HG03342 (cell line): ENCODE results near the gene TBCD.

Experiments
- ATAC-seq: cut with Tn5 transposase; IDR thresholded peaks from one replicate; pipeline ENCODE4 v1.9.1; 2021; ENCODE audit warnings: mild to moderate bottlenecking, moderate library complexity; ENCODE audit not compliant: unreplicated experiment

TBCD gene

DNA sequence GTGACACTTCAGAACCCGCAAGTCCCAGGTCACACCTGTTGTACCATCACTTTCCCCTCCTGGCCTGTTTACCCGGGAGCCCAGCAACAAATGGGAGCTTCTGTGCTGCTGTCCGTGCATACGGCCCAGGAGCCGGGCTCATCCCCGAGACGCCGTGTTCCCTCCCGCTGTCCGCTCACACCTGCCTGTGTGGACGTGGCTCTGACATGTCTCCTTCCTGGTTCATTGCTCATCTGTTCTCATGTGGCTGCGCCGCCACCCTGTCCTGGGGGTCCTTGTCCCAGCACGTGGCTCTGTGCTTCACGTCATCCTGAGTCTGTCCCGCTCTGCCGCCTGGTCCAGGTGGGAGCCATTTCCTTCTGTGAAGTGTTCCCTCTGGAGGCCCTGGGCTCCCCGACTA is 37.9 kb downstream of the TBCD start:
- no peak for ATAC-seq

DNA sequence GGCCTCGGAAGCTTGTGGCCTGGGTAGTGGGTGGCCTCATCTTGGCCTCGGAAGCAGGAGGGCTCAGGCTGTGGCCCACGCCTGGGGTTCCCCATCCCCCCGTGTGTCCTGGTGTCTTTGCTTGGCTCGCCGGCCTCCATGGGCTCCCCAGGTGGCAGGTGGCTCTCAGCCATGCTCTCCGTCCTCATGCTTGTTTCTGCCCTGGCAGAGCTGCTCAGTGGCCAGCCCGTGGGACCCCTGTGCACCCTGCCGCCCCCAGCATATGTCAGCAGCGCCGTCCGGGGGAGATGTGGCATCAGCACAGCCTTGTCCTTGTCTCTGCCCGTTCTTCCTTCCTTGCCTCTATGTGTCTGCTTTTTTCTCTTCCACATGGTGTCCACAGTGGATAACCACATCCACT is 38.5 kb downstream of the TBCD start:
- no peak for ATAC-seq

DNA sequence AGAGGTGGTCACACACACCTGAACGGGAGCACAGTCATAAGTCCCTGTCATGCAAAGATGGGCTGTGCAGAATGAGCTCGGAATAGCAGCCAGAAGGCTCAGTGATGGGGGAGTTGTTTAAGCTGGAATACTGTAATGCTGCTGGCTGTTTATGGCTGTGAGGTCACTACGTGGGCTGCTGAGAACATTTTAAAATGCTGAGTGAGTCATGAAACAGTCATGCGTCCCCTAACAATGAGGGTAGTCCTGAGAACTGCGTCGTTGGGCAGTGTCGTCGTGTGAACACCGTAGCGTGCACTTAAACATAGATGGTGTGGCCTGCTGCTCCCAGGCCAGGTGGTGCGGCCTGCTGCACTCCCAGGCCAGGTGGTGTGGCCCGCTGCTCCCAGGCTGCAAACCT is 39.7 kb downstream of the TBCD start:
- ATAC-seq = no peak

DNA sequence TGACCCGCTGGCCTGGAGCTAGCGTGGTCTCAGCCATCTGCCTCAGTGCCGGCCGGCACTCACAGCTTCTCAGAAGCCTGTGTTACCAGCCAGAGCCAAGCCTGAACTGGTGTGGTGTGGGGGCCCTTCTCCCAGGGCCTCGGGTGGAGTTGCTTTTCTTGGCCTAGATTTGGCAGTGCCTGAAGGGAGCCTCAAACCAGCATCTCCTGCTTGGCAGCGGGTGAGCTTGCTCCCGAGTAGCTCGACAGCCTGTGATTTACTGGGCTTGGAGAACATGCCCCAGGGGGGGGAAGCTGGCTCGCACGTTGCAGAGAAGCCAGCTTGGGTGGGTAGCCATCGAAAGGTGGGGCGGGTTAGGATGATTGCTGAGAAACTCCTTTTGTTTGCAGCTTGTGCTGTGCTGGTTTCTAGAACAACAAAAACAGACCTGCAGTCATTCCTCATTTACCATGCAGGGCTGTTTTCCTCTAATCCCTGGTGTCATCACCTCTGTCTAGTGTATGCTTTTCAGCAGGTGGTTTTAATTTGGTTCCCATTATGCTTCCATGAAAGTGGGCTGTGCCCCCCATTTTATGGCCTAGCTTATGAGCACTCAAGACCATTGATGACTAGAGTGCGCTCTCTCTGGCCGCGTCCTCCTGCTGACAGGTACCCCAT is 42.2 kb downstream of the TBCD start:
- no peak for ATAC-seq

DNA sequence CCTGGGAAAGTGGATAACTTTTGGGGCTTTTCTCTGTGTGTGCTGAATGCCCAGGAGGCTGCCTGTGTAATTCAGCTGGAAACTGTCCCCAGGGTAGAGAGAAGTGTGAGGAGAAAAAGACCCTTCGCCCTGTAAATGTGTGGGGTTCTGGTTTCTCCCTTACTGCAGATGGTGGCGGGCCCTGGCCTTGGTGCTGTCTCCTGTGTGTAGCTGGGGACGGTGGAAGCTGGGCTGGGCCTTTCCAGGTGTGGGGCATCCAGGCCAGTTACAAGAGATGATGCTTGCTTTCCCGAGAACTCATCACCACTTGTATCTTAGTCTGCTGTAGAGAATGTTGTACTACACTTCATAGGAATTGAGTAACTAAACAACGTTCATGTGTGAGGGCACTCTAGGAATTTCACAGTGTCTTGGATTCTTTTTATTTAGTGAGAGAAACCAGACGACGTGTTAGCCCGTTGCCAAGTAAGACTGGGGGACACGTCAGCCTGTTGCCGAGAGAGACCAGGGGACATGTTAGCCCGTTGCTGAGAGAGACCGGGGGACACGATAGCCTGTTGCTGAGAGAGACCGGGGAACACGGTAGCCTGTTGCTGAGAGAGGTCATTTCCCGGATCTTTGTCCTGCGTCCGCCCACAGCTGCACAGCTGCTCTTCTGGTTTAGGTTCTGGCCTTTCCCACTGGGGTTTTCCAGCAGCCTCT is 43.1 kb downstream of the TBCD start:
- no peak for ATAC-seq

DNA sequence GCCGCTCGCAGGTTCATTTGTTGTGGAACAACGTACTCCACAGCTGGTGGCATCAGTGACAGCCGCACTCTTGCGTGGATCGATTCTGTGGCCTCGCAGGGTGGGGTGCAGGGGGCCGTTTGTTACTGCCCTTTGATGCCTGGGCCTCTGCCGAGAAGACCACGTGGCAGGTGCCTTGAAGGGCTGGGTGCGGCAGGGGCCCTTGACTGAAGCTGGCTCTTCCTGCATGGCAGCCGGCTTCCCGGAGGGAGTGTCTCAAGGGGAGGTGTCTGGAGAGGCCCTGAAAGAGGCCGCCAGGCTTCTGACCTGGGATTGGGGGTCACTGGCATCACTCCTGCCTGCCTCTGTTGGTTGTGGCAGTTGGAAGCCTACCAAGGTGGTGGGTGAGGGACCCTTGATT is 43.8 kb downstream of the TBCD start:
- ATAC-seq = no peak

DNA sequence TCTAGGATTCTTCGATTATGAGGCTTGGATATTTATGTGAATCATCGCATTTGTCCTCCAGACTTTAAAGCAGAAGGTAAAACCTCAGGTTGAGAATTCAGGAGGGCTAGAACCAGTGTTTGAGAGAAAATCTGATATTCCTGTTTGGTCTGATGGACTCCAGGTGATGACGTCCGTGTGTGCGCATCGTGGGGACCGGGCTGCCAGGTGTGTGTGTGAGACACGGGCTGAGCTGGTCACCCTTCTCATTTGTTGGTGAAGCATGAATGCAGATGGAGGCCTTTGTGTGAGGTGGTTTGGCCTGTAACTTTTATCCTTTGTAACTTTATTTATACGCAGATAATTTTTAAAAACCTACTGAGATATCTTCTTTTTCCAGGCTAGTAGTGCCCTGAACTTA is 45.2 kb downstream of the TBCD start:
- no peak for ATAC-seq

DNA sequence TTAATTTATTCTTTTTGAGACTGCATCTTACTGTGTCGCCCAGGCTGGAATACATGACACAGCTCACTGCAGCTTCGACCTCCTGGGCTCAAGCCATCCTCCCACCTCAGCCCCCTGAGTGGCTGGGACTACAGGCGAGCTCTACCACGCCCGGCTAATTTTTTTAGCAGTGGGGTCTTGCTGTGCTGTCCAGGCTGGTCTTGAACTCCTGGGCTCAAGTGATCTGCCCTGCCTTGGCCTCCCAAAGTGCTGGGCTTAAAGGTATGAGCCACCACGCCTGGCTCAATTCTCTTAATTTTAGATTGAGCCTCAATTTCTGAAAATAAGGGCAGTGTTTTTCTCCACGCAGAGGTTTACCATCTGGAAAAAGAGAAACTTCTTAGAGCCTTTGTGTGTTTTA is 46.9 kb downstream of the TBCD start:
- no peak for ATAC-seq

DNA sequence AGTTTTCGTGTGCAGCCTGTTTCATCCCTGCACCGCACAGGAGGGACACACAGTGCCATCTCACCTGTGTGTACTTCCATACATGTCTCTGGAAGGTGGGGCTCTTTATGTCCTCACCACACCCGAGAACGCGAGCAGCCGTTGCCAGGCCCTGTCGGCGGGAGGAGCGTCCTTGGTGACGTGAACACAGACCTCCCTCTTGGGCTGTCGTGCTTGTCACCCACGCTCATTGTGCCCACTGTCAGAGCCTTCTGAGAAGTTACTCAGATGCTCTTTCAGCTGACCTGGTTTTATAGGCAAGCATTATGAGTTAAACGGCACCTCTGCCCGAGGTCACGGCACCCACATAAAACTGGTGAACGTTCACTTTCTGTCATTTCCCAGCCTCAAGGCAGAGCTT is 47.7 kb downstream of the TBCD start:
- ATAC-seq = no peak

DNA sequence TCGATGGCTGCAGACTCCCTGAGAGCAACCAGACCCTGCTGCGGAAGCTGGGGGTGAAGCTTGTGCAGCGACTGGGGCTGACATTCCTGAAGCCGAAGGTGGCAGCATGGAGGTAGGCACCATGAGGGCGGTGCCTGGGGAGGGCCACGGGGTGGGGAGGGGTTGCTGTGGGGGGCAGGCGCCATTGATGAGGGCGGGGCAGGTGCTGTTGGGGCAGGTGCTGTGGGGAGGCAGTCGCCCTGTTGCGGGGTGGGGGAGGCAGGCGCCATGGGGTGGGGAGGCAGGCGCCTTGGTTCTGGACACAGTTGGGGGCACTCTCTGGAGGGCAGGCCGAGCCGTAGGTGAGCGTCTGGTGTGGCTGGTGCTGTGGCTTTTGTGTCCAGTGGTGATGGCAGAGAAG is 49.0 kb downstream of the TBCD start:
- ATAC-seq = no peak

DNA sequence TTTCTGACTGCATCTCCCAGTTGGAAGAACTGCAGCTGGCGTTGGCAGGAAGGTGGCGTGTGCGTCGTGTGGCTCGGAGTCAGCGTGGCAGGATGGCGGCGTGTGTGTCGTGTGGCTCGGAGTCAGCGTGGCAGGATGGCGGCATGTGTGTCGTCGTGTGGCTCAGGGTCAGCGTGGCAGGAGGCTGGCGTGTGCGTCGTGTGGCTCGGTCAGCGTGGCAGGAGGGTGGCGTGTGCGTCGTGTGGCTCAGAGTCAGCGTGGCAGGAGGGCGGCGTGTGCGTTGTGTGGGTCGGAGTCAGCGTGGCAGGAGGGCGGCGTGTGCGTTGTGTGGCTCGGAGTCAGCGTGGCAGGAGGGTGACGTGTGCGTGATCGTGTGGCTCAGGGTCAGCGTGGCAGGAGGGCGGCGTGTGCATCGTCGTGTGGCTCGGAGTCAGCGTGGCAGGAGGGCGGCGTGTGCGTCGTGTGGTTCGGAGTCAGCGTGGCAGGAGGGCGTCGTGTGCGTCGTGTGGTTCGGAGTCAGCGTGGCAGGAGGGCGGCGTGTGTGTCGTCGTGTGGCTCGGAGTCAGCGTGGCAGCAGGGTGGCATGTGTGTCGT is 49.6 kb downstream of the TBCD start:
- ATAC-seq = no peak

DNA sequence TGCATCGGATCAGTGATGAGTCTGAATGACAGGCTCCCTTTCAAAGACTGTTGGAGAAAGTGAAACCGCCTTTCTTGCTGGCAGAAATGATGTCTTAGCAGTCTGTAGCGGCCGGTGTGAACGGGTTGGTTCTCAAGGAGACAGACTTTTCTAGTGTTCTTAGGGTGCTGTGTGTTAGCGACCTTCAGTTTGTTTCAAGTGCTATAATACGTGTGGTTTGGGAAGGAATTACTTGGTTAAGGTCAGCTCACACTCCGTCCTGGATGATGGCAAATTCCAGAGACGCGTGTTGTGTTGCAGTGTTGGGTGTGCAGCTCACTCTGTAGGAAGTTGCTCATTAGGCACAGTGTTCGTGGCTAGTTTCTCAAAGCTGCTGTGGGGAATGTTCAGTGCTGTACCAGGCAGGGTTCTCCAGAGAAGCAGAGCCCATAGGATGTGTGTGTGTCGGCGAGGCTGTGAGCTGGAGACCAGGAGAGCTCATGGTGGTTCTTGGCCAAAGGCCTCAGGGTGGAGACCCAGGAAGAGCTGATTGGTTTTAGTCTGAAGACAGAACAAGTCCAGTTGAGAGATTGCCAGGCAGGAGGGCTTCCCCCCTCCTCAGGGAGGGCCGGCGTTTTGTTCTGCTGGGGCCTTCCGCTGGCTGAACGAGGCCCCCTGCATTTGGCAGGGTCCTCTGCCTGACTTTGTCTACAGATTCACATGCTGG is 50.4 kb downstream of the TBCD start:
- no peak for ATAC-seq

DNA sequence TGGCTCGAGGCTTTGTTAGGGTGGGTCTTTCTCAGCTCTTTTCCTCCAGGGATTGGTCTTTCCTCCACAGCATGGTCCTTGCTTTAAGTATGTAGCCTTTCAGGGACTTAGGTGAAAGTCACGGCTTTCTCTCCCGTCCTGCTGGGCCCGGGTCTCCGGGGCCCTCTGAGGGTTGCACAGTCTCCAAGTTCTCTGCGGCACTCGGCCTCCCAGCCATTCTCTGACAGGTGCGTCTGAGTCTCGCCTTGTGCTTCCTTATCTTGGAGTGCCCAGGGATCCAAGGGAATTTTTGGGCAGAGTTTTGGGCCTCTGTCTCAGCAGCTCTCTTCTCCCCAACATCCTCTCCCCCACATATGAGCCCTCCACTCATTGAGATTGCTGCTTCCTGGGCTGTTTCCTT is 51.3 kb downstream of the TBCD start:
- no peak for ATAC-seq

DNA sequence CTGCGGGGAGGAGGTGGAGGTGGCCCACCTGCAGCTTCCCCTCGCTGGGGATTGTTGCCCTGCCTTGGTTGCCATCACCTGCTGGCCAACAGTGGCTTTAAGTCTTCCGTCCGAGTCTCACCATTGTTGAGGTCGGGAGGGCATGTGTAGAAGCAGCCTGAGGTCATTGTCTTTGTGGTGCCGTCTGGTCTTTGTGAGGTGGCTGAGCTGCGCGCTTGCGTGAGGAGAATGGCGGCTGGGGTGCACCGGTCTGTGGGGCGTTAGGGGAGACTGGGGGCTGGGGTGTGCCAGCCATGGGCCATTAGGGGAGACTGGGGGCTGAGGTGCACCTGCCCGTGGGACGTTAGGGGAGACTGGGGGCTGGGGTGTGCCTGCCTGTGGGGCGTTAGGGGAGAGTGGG is 51.7 kb downstream of the TBCD start:
- no peak for ATAC-seq

DNA sequence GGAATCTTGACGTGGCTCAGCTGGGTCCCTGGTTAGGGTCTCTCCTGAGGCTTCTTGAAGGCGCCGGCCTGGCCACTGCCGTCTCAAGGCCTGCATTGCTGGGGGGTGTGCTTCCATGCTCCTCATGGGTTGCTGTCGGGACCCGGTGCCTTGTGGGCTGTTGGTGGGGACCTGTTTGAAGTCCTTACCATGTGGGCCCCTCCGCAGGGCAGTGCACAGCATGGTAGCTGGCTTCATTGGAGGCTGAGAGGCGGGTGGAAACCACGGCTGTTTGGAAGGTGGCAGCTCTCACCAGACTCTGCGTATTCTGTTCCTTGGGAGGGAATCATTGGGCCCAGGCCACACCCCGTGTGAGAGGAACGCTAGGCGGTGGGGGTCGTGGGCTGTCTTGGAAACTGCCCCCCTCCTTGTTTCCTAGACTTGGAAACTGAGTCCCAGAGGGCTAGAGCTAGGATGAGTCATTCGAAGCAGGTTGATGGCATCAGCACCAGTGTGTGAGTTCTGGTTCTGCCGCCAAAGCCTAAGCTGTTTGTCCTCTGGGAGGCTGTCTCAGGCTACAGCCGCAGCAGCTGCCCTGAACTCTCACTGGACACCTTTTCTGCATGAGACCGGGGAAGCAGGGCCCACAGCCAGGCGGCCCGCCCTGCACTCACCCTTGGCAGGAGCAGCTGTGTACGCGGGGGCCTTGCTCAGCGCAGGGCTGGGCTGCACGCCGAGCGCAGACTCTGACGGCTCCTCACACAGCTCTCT is 52.8 kb downstream of the TBCD start:
- ATAC-seq = no peak

DNA sequence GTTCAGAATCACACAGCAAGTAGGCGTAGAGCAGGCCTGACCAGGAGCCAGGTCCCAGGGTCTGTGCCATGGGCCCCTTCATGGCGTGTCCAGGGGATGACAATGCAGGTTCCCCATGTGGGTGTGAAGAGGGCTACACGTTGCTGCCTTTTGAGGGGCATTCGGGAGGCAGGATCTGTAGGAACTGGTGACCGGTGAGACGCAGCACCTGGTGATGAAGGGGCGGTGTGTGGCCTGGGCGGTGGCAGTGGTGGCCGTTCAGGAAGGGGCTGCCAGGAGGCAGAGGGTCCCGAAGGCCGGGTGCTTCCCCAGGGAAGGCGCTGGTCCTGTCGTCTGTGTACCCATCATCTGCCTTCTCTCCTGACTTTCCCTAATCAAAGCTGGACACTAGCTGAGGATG is 53.4 kb downstream of the TBCD start:
- no peak for ATAC-seq

DNA sequence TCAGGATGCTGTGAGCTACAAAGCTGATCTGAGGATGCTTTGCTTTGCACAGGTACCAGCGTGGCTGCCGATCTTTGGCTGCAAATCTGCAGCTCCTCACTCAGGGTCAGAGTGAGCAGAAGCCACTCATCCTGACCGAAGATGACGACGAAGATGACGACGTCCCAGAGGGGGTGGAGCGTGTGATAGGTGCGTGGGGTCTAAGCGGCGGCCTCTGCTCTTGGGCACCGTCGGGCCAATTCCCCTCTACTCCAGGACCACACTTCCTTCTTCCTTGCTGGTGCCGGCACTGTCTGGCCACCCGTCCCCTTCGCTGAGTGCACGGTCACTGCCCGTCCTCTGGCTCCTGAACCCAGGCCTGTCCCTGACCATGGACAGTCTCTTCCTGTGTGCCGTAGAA is 54.0 kb downstream of the TBCD start:
- no peak for ATAC-seq

DNA sequence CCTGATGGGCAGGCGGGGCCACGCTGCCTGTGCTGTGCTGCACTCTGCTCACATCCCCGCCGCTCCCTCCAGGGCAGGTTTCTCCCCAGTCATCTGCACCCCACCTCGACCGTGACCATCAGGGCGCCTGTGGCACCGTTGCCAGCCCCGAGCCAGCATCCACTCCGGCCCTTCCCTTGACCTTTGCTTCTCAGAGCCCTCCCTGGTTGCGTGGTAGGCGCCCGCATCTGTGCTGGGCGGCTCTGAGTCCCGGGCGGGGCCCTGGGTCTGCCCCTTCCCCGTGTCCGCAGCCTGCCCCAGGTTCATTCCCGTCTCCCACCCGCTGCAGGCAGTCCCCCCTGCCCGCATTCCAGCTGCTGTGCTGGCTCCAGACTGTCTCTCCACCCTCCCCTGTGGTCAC is 54.8 kb downstream of the TBCD start:
- no peak for ATAC-seq

DNA sequence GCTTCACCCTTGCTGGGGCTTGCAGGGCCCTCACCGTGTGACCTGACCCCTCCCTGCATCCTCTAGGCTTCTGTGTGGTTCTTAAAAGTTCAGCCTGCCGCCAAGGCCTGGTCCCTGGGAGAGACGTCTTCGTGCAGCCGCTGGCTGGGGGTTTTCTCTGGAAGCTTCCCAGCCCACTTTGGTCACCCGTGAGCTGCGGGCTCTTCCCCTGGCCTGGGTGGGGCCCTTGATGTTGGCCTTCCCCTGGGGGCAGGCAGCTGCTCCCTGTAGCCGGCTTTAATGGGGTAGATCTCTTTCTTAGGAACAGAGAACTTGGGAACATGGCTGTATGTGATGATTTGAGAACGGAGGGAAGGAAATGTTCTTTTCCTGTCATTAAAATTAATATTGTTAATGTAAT is 55.2 kb downstream of the TBCD start:
- ATAC-seq = no peak

DNA sequence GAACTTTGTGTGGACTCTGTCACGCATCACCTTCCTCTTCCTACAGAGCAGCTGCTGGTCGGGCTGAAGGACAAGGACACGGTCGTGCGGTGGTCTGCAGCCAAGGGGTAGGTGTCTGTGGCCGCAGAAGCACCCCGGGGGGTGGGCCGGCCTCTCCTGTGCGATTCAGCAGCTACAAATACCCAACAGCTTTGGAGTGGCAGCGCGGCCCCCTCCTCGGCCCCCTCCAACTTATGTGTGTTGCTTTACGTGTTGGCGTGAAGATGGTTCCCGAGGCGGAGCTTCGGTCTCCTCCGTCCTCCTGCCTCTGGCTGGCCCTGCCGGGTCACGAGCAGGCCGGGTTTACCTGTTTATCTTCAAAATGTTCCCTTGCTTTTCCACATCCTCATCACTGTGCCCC is 55.7 kb downstream of the TBCD start:
- ATAC-seq = no peak

DNA sequence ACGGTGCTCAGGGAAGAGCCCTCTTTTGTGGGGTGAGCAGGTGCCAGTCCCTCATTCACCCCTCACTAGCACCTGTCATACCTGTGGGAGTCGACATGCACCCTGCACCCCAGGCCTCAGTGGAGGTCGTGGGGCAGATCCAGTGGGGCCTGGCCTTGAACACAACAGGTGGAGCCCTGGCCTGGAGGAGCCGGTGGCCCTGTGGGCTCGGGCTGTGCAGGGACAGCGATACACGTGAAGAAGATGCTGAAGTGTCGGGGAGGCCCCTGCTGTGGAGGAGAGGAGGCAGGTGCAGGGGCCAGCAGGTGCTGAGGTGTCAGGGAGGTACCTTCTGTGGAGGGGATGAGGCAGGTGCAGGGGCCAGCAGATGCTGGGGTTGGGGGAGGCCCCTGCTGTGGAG is 56.1 kb downstream of the TBCD start:
- no peak for ATAC-seq
